ENCODE data around the gene TPP2. TPM values are rescaled to one million over a fixed set of nuclear protein-coding genes. Genes with fewer than 3 reads are reported as not detected.

Gene TPP2
- total RNA-seq, 2 donors from 2014 or later: 31.4 to 31.8 TPM

DNA sequence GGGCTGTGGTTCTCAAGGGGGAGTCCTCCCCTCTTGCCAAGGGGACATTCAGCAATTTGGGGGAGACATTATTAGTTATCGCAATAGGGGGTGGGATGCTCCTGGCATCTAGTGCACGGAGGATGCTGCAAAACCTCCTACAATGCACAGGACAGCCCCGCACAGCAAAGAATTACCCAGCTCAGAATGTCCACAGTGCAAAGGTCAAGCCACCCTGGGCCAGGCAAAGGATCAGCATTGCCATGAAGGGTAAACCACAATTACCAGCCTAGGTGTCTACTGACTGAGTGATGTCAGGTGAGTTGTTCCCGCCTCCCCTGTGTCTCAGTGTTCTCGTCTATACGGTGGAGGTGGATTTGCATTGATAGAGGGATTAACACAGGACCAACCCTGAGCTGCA is 100.5 kb downstream of the TPP2 start:
- Histone ChIP-seq H3K27me3 (replicated peaks; ENCODE audit: insufficient read depth) (no peaks in the 10 kb centered on the region), H3K9me3 (no peaks in the 10 kb centered on the region), H3K4me3 (no peak overlapping the region), H3K4me1 (replicated peaks) (no peaks in the 10 kb centered on the region), H3K36me3 (no peaks in the 10 kb centered on the region), H3K27ac (no peak overlapping the region)
- WGBS: 82% methylated on average over 6 of the region's 6 CpGs
- intact Hi-C loops (cut with DNase I): no loop called here
- TF ChIP-seq POLR2A (IDR thresholded peaks at IDR 0.05) (no peak), POLR2AphosphoS5 (IDR thresholded peaks at IDR 0.05) (no peak), CTCF (IDR thresholded peaks at IDR 0.05) (no peak)
- no peak for DNase-seq (ENCODE audit: low spot score)

DNA sequence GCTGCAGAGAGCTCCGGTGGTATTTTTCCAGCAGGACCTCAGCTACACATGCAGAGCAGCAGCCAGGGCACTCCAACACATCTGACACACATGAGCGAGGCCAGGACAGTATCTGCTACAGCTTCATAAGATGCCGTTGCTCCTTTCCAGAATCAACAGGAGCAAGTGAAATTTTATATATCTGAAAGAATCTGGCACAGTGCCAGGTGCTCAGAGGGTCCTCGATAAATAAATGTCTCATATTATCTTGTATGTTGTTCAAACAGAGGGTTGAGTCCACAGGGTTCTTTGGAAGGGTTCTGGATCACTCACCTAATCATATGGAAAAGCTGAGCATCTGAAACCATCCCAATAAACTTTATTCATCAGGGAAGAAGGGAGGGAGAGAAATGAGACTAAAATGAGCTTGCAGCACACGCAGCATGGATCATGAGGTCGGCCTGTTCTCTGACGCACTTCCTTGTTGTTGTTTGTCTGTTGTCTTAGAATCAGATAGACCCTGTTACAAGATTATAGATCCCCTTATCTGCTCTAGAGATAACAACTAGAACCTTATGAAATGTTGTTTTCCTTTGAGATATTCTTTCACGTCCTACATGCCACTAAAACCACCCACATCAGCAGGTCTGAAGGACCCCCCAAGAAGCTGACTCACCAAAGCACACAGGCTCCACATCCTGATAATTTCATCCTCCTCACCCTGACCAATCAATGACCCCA is 101.3 kb downstream of the TPP2 start:
- intact Hi-C loops (cut with DNase I): no loop called here
- Histone ChIP-seq H3K4me3 (no peak overlapping the region), H3K36me3 (no peaks in the 10 kb centered on the region), H3K27me3 (replicated peaks; ENCODE audit: insufficient read depth) (no peaks in the 10 kb centered on the region), H3K27ac (no peak overlapping the region), H3K9me3 (no peaks in the 10 kb centered on the region), H3K4me1 (replicated peaks) (no peaks in the 10 kb centered on the region)
- WGBS: 90% methylated on average over 8 of the region's 8 CpGs
- no peak for TF ChIP-seq CTCF (IDR thresholded peaks at IDR 0.05)
- DNase-seq (ENCODE audit: low spot score): no peak

DNA sequence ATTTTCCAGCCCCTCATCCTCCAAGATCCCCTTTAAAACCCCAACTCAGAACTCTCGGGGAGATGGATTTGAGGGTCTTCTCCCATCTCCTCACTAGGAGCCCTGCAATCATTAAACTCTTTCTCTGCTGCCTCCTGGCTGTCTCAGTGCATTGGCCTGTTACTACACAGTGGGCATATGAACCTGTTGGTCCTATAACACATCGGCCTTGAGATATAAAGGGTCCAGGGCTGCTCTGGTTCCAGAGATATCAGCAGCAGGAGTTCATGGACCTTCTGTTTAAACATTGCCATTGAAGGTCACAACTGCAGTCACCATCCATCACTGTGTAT is 101.8 kb downstream of the TPP2 start:
- Histone ChIP-seq H3K4me1 (replicated peaks) (no peaks in the 10 kb centered on the region), H3K4me3 (no peak overlapping the region), H3K9me3 (no peaks in the 10 kb centered on the region), H3K27me3 (replicated peaks; ENCODE audit: insufficient read depth) (no peaks in the 10 kb centered on the region), H3K36me3 (no peaks in the 10 kb centered on the region), H3K27ac (no peak overlapping the region)
- TF ChIP-seq POLR2A (IDR thresholded peaks at IDR 0.05): no peak
- TF ChIP-seq POLR2AphosphoS5 (IDR thresholded peaks at IDR 0.05): no peak
- TF ChIP-seq CTCF (IDR thresholded peaks at IDR 0.05): no peak
- no peak for DNase-seq (ENCODE audit: low spot score)
- intact Hi-C loops (cut with DNase I): no loop called here
- WGBS: 96% methylated on average over 2 of the region's 2 CpGs

DNA sequence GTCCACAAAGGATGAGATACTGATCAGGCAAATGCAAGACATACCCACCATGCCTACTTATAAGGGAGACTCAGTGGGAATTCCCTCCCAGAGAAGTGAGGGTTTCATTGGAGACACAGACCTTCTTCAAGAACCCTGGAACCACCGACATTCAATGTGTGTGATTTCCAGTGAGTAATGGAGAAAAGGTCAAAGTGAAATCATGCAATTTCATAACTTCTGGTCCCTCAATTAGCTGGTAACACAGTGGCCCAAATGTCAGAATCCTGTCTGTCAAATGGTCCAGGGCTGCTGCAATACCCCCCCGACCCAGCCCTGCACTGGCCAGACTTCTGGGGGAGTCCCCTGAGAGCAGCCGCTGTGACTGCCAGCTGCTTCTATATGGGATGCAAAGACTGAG is 102.7 kb downstream of the TPP2 start:
- no peak overlapping the region for H3K4me3 ChIP-seq
- no peak for TF ChIP-seq CTCF (IDR thresholded peaks at IDR 0.05)
- no peak for TF ChIP-seq POLR2AphosphoS5 (IDR thresholded peaks at IDR 0.05)
- TF ChIP-seq POLR2A (IDR thresholded peaks at IDR 0.05): no peak
- H3K27ac ChIP-seq: no peak overlapping the region
- H3K27me3 ChIP-seq (replicated peaks; ENCODE audit: insufficient read depth): no peaks in the 10 kb centered on the region
- no peaks in the 10 kb centered on the region for H3K9me3 ChIP-seq
- H3K36me3 ChIP-seq: no peaks in the 10 kb centered on the region
- WGBS: 78% methylated on average over 3 of the region's 3 CpGs
- DNase-seq (ENCODE audit: low spot score): no peak
- no peaks in the 10 kb centered on the region for H3K4me1 ChIP-seq (replicated peaks)
- intact Hi-C loops (cut with DNase I): no loop called here

Data from prostate gland (tissue), 2 donors.